ENCODE results near the gene FXYD7. TPM values are rescaled to one million over a fixed set of nuclear protein-coding genes. Genes with fewer than 3 reads are reported as not detected.

FXYD7 gene
- total and polyA plus RNA-seq, 2 of the 13 experiments (the other 11 are each of a cell fraction or from before 2014, with no cell fraction given), result 0.55 TPM; not detected in 1

DNA sequence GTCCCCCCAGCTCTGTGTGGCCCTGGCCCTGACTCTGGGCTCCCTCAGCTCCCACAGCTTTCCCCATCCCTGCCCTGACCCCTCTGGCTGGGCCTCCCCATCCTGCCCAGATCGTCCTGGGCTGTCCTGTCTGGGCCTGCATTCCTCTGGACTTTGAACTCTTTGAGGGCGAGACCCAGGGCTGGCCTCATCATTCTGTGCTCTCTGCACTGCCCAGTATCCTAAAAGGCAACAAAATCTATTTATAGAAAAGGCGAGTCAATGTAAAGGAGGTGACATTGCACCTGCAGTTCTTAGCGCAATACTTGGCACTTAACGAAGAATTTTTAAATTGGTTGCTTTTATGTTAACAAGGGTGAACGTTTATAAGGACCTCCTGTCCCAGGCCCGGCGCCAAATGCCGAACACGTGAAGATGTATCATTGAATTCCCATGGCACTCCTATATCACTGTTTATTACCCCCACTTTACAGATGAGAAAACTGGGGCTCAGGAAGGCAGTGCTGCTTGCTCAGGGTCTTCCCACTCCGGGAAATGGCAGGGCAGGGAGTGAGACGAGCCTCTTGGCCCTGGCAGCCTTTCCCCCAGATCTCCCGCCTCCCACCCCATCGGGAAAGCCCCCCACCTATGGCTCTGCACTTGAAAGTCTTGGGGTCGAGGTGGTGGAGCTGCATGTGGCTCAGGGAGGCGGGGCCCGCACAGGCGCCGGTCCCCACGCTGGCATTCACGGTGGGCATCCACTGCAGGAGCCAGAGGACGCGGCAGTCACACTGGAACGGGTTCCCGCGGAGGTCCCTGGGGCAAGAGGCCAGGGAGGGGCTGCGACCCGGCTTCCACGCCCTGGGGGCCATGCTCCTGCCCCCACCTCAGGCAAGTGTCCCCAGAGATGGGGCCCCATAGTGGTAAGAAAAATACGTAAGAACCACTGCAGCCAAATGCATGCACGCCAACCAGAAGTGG lies 12.0 kb upstream of the FXYD7 start (continued):
- TF ChIP-seq SPEN (CRISPR knock-in tag; IDR thresholded peaks at IDR 0.05; ENCODE audit: low read depth), result peak; percentile 46
- TF ChIP-seq YY1 (IDR thresholded peaks at IDR 0.05; ENCODE audit: insufficient read depth, insufficient replicate concordance, low read depth, low read length), result no peak
- no peak for TF ChIP-seq GTF3A (CRISPR knock-in tag; conservative IDR thresholded peaks at IDR 0.05)
- TF ChIP-seq PHF8 (CRISPR knock-in tag; IDR thresholded peaks at IDR 0.05), result peak; percentile 12; the same call in 1 of the 2 replicates
- TF ChIP-seq POGZ (CRISPR knock-in tag; IDR thresholded peaks at IDR 0.05), result 0 out of 2 replicates have a peak, but pooled peaks have one; percentile 31
- no peak for TF ChIP-seq KLF9 (CRISPR knock-in tag; IDR thresholded peaks at IDR 0.05; ENCODE audit: low read depth)
- no peak for TF ChIP-seq HNRNPLL (IDR thresholded peaks at IDR 0.05; ENCODE audit: low read depth, low read length, poor library complexity, severe bottlenecking)
- no peak for TF ChIP-seq SMAD3 (CRISPR knock-in tag; IDR thresholded peaks at IDR 0.05)
- no peak for TF ChIP-seq TGIF2 (CRISPR knock-in tag; IDR thresholded peaks at IDR 0.05)
- no peak for TF ChIP-seq ZNF619 (CRISPR knock-in tag; IDR thresholded peaks at IDR 0.05)
- no peak for TF ChIP-seq ZNF124 (CRISPR knock-in tag; IDR thresholded peaks at IDR 0.05)
- no peak for TF ChIP-seq PRMT3 (CRISPR knock-in tag; IDR thresholded peaks at IDR 0.05; ENCODE audit: borderline replicate concordance, low read depth)
- TF ChIP-seq ZNF362 (CRISPR knock-in tag; IDR thresholded peaks at IDR 0.05; ENCODE audit: borderline replicate concordance), result no peak
- 0 out of 2 replicates have a peak, but pooled peaks have one; percentile 43 for TF ChIP-seq NRL (CRISPR knock-in tag; IDR thresholded peaks at IDR 0.05; ENCODE audit: borderline replicate concordance)
- TF ChIP-seq, protein P1, sequence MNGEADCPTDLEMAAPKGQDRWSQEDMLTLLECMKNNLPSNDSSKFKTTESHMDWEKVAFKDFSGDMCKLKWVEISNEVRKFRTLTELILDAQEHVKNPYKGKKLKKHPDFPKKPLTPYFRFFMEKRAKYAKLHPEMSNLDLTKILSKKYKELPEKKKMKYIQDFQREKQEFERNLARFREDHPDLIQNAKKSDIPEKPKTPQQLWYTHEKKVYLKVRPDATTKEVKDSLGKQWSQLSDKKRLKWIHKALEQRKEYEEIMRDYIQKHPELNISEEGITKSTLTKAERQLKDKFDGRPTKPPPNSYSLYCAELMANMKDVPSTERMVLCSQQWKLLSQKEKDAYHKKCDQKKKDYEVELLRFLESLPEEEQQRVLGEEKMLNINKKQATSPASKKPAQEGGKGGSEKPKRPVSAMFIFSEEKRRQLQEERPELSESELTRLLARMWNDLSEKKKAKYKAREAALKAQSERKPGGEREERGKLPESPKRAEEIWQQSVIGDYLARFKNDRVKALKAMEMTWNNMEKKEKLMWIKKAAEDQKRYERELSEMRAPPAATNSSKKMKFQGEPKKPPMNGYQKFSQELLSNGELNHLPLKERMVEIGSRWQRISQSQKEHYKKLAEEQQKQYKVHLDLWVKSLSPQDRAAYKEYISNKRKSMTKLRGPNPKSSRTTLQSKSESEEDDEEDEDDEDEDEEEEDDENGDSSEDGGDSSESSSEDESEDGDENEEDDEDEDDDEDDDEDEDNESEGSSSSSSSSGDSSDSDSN (CRISPR knock-in tag; IDR thresholded peaks at IDR 0.05), result no peak
- TF ChIP-seq, protein P2, sequence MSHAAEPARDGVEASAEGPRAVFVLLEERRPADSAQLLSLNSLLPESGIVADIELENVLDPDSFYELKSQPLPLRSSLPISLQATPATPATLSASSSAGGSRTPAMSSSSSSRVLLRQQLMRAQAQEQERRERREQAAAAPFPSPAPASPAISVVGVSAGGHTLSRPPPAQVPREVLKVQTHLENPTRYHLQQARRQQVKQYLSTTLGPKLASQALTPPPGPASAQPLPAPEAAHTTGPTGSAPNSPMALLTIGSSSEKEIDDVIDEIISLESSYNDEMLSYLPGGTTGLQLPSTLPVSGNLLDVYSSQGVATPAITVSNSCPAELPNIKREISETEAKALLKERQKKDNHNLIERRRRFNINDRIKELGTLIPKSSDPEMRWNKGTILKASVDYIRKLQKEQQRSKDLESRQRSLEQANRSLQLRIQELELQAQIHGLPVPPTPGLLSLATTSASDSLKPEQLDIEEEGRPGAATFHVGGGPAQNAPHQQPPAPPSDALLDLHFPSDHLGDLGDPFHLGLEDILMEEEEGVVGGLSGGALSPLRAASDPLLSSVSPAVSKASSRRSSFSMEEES (CRISPR knock-in tag; IDR thresholded peaks at IDR 0.05), result peak; percentile 16; the same call in 1 of the 2 replicates
- TF ChIP-seq NCOR1 (IDR thresholded peaks at IDR 0.05; ENCODE audit: borderline replicate concordance, low read length), result no peak
- TF ChIP-seq ZNF75D (CRISPR knock-in tag; IDR thresholded peaks at IDR 0.05; ENCODE audit: borderline replicate concordance), result no peak
- TF ChIP-seq ZNF10 (CRISPR knock-in tag; IDR thresholded peaks at IDR 0.05; ENCODE audit: borderline replicate concordance, low read depth), result no peak
- TF ChIP-seq ZKSCAN8 (CRISPR knock-in tag; IDR thresholded peaks at IDR 0.05; ENCODE audit: borderline replicate concordance), result no peak
- TF ChIP-seq NFKBIZ (CRISPR knock-in tag; IDR thresholded peaks at IDR 0.05), result no peak
- no peak for TF ChIP-seq SP140L (CRISPR knock-in tag; IDR thresholded peaks at IDR 0.05; ENCODE audit: borderline replicate concordance)
- TF ChIP-seq ZNF704 (CRISPR knock-in tag; IDR thresholded peaks at IDR 0.05; ENCODE audit: borderline replicate concordance), result no peak

Data from HepG2 (cell line).